Hematopoietic multipotent progenitor cell treated with erythropoietin and hydrocortisone succinate and interleukin-3 and kit ligand, for 6 days (in vitro differentiated cells): ENCODE measurements around the gene GLCE.
"Not testable (repeated sequence)": the region's sequence is repeated elsewhere in the genome, so short reads cannot be mapped to it uniquely, and the experiment has no call there.

Source experiments
- DNase-seq: peaks from one replicate; pipeline ENCODE4 v3.0.0-alpha.2; 2015

The GLCE gene

GRCh38 chr15:69161079-69161877 is 843 bp downstream of the GLCE start:
- peak; percentile 52 for DNase-seq

DNA sequence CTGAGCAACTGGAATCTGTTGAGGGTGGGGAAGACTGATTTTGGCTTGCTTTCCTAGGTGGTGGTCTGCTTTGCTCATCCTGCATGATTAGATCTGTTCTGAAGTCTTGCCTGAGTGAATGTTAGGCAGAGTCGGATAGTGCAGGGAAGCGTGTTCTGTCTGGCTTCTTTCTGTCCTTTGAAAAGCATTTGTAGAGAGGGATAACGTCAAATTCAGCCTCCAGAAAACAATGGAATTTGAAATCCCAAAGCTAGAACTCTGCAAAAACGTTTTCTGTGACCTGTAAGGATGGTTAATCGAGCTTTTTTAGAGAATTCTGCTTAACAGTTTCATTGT is 1.4 kb downstream of the GLCE start:
- no peak for DNase-seq

- peak; percentile 59 for DNase-seq
These were observed 2.8 kb downstream of the GLCE start for GRCh38 chr15:69163141-69163669.

GRCh38 chr15:69164807-69165636 is 4.6 kb downstream of the GLCE start:
- DNase-seq = no peak

DNA sequence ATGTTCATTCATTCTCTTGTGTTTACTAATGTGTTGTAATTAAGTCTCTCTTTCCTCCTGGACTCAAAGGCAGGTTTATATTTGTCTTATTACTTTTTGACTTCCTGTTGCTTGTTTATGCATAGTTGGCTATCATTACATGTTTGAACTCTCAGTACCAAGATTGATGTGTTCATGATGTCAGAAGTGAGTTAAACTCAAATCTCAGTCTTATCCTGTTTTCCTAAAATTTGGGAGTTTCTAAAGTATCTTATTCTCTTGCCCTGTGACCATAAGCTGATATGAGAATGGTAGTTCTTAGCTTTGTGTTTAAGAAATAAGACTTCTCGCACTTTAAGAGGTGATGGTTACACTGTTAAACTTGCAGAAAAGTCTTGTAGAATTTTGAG is 5.2 kb downstream of the GLCE start:
- DNase-seq = no peak

DNA sequence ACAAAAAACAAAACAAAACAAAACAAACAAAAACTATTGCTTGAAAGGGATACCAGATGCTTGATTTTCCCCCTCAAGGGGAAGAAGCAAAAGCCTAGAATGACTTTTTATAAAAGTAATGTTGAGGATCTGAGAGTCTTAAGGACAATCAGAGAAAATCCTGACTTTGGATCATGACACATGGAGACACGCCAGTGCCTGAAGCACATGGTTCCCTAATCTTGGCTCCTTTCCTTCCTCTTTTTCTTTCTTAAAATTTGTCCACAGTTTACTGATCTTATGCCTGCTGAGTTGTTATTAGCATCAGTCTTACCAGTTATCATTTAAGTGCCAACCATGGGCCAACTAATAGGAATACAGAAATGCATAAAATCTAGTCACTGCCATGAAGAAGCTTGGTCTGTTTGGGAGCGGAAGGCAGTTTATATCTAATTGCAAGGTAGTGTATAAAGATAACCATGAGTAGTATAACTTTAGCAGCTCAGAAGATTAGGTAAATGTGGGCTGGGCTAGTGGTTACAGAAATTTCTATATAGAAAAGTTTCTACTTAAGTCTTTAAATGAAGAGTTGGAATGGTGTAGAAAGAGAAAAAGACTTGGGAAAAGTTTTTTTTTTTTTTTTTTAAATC is 6.9 kb downstream of the GLCE start:
- peak; percentile 56 for DNase-seq

- DNase-seq = not testable (repeated sequence)
These were observed 7.9 kb downstream of the GLCE start for GRCh38 chr15:69168361-69168760.

GRCh38 chr15:69169540-69169939 is 9.1 kb downstream of the GLCE start:
- not testable (repeated sequence) for DNase-seq

- DNase-seq = no peak
These were observed 10.2 kb downstream of the GLCE start for GRCh38 chr15:69170597-69170996.

DNA sequence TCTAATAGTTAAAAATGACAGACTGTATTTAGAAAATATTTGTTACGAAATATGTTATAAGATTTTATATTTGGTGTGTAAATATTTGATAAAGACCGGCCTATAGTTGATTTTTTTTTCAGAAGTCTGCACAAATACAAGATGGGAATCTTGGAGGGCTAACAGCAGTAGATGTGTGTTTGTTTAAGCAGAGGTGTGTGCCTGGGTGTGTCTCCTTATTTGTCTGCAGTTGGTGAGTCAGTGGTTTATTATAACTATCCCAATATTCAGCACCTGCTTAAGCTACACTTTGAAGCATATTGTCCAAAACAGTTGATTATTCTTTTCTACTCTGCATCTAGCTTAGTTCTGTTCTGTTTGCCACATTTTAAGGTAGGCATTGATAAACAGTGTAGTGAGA is 12.4 kb downstream of the GLCE start:
- DNase-seq = no peak

DNA sequence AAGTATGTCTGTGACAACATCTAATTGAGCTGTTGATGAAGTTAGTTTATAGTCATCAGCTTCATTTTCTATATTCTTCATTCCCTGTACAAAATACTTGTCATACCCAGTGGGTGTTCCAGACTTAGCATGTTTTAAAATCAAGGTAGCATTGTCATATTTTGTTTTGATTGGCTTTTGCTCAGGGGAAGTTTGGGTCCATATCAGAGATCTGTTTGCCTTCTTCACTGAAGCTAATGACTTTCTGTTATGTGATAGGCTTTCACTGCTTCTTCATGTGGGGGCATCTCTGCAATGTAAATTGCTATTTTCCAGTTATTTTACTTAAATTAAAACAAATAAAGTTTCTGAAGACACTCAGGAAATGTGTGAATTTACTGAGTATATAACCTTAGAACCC is 15.1 kb downstream of the GLCE start:
- DNase-seq = no peak

DNA sequence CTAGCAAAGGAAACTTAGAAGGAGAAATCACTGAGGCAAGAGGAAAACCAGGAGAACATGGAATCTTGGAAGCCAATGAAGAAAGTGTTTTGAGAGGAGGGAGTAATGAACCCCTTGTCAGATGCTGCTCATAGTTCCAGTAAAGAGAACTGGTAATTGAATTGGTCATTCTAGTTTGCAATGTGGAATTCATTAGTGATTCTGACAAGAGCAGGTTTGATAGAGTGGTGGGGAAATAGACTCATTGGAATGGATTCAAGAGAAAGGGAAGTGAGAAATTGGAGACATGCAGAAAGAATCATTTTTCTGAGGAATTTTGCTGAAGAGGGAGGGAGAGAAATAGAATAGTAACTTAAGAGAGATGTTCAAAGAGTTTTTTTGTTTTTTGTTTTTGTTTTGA is 21.0 kb downstream of the GLCE start:
- DNase-seq = no peak

- no peak for DNase-seq
These were observed 24.8 kb downstream of the GLCE start for GRCh38 chr15:69185216-69185615.

- DNase-seq = no peak
These were observed 25.3 kb downstream of the GLCE start for GRCh38 chr15:69185706-69186105.

DNA sequence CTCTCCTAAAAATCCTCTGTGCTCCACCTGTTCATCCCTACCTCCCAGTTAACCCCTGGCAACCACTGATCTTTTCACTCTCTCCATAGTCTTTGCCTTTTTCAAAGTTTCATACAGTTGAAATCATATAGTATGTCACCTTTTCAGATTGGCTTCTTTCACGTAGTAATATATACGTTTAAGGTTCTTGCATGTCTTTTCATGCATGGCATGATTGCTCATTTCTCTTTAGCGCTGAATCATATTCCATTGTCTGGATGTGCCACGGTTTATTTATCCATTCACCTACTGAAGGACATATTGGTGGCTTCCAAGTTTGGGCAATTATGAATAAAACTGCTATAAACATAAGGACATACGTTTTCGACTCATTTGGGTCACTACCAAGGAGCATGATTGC is 28.7 kb downstream of the GLCE start:
- no peak for DNase-seq

GRCh38 chr15:69190091-69190490 is 29.7 kb downstream of the GLCE start:
- DNase-seq = no peak

DNA sequence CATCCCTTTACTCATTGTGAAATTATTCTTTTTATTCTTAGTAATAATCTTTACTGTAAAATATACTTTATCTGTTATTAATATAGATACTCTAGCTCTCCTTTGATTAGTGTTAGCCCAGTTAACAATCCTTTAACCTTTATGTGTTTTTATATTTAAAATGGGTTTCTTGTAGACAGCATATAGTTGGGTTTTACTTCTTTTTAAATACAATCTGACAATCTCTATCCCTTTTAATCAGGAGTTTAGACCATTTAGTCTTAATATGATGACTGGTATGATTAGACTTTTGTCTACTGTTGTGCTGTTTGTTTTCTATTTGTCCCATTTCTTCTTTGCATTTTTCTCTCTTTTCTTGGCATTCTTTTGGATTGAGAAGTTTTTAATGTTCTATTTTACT is 30.1 kb downstream of the GLCE start:
- DNase-seq = no peak

DNA sequence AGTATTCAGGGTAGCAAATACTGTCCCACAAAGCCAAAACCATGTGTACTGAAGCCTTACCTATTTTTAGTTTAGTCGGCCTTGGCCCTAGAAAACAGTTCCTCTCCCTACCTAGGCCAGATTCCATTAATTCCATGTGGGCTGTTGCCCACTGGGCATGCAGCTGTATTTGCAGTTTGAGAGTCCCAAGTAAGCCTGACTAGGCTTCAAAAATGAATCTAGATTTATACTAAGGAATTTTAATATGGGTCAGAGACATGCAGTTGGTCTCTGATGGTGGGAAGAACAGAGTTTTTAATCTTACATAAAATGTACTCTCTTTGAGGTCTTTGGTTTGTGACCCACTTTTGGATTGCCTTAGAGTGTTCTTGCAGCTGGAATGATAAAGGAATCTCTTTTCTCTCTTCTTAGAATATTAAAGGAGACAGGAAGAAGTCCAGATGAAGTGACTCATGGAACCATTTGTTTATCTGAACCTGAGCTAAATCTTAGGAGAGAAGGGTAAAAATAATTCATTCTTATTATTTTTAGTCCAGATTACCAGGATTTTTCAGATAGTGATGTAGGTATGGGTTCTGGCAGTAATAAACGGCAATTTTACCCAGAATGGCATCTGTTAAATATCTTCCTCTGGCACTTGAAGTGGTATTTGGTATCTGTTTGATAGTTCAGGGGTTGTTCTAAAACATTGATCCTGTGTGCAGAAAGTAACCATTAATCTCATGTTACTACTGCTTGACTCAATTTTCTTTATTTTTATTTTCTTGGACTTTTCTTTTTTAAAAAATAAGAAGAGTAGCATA is 33.8 kb downstream of the GLCE start:
- DNase-seq = no peak

DNA sequence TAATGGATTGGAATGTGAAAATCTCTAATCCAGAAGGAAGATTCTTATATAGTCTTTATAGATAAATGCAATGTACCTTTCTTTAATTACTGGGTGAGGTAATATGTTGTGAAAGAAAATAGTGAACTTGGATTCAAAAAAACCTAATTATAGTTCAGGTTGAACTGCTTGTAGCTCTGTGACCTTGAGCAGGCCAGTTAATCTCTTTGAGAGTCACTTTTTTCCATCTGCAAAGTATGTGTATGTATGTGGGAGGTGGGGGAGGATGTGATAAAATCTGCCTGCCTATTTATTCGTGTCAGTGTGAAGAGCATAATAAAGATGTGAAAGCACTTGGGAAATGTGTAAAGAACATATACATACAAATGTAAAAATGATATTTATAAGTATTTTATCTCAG is 34.4 kb downstream of the GLCE start:
- DNase-seq = no peak

GRCh38 chr15:69200832-69201745 is 40.7 kb downstream of the GLCE start:
- DNase-seq = no peak

GRCh38 chr15:69206079-69206478 is 45.6 kb downstream of the GLCE start:
- DNase-seq = no peak

DNA sequence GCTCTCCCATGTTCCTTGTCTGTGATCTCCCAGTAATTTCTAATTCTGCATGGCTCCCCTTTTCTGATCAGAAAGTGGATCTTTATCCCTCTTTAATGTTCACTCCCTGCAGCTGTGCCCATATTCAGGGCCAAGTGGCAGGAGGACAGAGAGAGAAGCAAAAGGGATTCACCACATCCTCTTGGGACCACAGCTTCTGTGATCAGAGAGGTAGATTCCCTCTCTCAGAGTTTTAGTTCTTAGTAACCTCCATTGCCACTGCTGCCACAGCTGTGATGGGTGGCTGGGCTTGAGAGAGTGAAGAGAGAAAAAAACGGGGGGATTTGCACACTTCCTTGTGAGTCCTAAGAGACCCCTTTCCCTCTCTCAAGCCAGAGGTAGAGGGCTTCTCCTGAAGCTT is 49.2 kb downstream of the GLCE start:
- DNase-seq = no peak
